SIG-M5 (cell line): Measurements from ENCODE around the gene CCHCR1.

Experiments used
- DNase-seq: peaks from one replicate; lab custom pipeline; 2025; lab: John Stamatoyannopoulos, UW

The CCHCR1 gene

DNA sequence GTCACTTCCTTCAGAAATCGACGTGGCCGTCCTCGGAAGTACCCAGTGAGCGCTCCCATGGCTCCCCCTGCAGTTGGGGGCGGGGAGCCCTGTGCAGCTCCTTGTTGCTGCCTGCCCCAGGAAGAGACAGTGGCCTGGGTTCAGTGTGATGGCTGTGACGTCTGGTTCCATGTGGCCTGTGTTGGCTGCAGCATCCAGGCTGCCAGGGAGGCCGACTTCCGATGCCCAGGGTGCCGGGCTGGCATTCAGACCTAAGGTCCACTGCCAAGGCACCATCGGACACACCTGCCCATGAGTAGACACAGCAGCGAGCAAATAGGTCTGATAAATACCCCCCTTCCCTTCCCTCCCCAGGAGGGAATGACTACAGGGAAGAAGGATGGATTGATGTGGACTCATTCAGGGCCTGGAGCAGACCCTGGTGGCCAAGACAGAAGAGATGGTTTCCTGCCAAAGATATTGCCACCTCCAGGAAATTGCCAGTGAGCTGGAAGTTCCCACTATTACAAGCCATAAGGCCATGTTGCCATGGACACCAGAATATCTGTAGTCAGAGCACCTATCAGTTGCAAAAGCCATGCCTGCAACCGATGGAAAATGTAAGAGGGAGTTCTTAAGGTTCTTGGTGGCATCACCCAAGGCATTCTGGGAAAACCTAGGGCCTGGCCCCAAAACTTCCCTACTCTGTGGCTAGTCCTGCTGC lies 5.0 kb upstream of the CCHCR1 start:
- DNase-seq, result no peak

DNA sequence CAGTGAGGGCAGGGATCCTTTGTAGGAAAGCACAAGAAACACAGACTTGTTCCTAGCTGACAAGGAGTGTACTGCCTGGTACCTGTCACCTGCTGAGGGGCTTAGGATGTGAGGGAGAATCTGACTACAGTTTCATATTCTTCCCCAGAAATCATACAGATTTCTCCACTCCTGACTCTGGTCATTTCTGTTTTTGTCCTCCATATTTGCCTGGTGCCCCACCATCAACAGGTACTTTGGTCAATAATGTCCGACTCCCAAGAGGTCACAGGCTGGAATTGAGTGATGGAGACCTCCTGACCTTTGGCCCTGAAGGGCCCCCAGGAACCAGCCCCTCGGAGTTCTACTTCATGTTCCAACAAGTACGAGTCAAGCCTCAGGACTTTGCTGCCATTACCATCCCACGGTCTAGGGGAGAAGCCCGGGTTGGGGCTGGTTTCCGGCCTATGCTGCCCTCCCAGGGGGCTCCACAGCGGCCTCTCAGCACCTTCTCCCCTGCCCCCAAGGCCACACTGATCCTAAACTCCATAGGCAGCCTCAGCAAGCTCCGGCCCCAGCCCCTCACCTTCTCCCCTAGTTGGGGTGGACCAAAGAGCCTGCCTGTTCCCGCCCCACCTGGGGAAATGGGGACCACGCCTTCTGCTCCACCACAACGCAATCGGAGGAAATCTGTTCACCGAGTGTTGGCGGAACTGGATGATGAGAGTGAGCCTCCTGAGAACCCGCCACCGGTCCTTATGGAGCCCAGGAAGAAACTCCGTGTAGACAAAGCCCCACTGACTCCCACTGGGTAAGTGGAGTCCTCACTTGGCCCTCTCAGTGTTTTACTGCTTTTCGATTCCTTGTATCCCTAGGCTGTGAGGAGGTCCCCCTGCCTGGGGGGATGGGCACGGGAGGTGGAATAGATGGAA lies 3.9 kb upstream of the CCHCR1 start:
- DNase-seq, result no peak

- DNase-seq, result no peak
These were observed 1.6 kb upstream of the CCHCR1 start for GRCh38 chr6:31158863-31159855.

- peak; percentile 92 for DNase-seq
These were observed 699 bp upstream of the CCHCR1 start, which contains the start of gene TCF19 for GRCh38 chr6:31158140-31158862. Gene TCF19, plus strand, starts transcription at chr6:31158589. Its CDS starts 881 bp downstream, at chr6:31159470.

- no peak for DNase-seq
These were observed 961 bp downstream of the CCHCR1 start for GRCh38 chr6:31156641-31157040.

DNA sequence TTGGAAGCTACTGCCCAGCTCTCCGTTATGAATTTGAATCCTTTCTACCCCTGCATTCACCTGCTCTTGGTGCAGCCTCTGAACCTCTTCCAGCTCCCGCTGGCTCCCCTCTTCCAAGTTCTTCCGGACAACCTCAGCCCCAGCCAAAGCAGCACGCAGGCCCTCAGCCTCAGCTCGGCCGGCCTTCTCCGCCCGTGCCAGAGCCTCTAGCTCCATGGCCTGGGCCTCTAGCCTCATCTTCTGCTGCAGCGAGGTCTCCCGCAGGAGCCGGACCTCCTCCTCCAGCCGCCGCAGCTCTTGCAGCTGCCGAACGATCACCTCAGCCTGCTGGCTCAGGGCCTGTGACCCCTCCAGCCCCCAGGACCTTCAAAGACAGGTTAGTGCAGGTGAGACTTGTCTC lies 3.2 kb downstream of the CCHCR1 start:
- no peak for DNase-seq

DNA sequence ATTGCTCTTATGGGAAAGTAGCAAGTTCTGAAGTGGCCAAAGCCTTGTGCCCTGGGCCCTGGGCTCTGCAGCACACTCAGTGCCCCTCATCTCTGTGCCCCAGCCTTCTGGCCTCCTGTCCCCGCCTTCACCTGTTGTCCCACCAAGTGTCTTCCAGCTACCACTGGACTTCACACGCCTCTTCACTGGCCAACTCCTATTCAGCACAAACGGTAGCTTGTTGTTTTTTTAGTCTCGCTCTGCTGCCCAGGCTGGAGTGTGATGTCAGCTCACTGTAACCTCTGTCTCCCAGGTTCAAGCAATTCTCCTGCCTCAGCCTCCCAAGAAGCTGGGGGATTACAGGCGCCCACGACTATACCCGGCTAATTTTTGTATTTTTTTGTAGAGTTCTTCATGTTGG lies 4.8 kb downstream of the CCHCR1 start:
- DNase-seq, result no peak

DNA sequence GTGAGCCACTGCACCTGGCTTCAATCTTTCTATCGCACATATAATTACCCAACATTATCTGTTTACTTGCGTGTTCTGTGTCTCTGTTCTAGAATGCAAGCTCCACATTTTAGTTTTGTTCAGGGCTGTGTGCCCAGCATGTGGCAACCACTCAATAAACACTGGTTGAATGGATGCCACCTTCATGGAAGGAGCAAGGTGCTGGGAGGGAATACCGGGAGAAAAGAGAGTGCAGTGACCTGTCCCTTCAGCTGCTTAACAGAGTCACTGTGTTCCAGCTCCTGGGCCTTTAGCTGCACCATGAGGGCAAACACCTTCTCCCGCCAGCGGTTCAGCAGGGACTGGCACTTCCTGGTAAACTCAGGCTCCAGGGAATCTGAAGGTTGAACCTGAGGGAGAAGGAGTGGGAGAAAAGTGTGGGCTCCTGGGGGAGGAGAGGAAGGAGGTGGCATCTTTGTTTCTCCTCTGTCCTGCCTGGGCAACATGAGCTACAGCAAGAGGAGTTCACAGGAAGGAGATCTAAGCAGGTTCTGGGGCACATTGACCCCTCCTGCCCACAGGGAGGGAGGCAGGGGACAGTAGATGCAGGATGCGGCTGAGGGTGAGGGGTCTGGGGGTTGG lies 7.7 kb downstream of the CCHCR1 start:
- DNase-seq, result no peak

DNA sequence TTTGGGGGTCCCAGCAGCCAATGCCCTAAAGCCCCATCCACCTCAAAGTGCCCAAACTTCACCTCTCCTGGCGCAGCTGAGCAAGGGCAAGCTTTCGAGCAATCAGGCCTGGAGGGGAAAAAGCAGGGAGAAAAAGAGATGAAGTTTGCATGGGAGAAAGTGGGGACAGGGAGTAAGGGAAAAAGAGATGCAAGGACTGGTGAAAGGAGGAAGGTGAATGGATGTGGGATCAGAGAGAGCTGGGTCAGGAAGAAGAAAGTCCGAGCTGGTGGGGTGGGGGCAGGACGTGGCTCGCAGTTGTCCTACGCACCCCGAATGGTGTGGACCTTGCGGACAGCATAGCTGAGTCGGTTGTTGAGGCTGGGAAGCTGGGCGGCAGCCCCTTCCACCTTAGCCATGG lies 12.2 kb downstream of the CCHCR1 start:
- no peak for DNase-seq

DNA sequence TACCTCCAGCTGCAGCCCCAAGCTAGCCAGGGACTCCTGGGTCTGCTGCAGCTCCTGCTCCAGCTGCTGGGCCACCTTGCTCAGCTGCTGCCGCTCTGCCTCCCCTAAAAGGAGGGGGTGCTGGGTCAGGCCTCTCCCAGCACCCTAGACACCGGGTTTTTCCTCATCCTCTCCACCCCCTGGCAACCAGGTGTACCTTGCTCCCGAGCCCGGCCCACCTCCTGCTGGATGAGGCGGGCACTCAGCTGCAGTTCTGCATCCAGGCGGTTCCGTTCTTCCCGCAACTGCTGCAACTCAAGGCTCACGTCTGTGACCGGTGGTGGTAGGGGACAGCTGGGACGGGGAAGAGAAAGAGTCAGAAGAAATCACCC lies 12.6 kb downstream of the CCHCR1 start:
- no peak for DNase-seq

- DNase-seq, result no peak
These were observed 13.2 kb downstream of the CCHCR1 start for GRCh38 chr6:31144296-31144969.

- DNase-seq, result no peak
These were observed 14.5 kb downstream of the CCHCR1 start for GRCh38 chr6:31143148-31143547.

- no peak for DNase-seq
These were observed 15.2 kb downstream of the CCHCR1 start for GRCh38 chr6:31142361-31142761.

DNA sequence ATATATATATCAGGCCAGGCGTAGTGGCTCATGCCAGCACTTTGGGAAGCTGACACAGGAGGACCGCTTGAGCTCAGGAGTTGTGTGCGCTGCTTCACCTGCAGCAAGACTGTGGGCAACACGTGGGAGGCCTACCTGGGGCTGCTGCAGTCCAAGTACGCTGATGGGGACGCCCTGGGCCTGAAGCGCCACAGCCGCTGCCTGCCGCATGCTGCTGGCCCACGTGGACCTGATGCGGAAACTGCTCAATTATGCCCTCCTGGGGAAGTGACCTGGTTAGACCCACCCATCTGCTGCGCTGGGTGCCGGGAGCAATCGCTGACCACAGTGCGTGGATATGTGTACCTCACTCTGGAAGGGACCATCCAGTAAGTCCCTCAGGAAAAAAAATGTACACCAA lies 17.0 kb downstream of the CCHCR1 start:
- DNase-seq, result no peak

GRCh38 chr6:31139599-31139998 lies 18.0 kb downstream of the CCHCR1 start:
- DNase-seq, result no peak

- no peak for DNase-seq
These were observed 18.6 kb downstream of the CCHCR1 start, which contains the start of gene PSORS1C2 for GRCh38 chr6:31138982-31139381. Gene PSORS1C2, minus strand, starts transcription at chr6:31139066. Its CDS starts 40 bp downstream, at chr6:31139026.

DNA sequence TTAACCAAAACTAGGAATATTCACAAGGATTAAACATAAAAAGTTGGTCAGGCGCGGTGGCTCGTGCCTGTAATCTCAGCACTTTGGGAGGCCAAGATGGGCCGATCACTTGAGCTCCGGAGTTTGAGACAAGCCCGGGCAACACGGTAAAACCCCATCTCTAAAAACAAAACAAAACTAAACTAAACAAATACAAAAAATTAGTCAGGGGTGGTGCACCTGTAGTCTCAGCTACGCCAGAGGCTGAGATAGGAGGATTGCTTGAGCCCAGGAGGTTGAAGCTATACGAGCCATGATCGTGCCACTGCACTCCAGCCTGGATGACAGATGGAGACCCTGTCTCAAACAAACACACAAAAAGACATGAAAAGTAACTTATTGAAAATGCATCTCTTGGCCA lies 21.9 kb downstream of the CCHCR1 start:
- no peak for DNase-seq

- DNase-seq, result no peak
These were observed 24.8 kb downstream of the CCHCR1 start for GRCh38 chr6:31132806-31133205.

DNA sequence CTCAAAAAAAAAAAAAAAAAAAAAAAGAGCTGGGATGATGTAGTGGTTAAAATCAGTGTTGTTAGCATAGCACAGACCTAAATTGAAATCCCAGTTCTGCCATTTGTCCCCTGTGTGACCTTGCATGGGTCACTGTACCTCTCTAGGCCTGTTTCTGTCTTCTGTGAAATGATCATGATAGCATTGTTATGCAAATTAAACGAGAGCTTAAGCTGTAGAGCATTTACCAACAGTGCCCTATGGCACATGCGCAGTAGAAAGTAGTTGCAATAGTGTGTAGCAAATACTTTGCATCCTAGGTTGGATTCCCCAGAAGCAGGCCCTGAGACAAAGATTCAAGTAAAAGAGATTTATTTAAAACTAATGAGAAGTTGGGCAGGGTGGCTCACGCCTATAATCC lies 26.0 kb downstream of the CCHCR1 start:
- no peak for DNase-seq

- DNase-seq, result no peak
These were observed 26.9 kb downstream of the CCHCR1 start for GRCh38 chr6:31130751-31131150.
